Liver (tissue), 9 donors: Measurements from ENCODE around the gene CEP20. TPM values are rescaled to one million over a fixed set of nuclear protein-coding genes. Genes with fewer than 3 reads are reported as not detected.

Experiments used
- DNase-seq: peaks from one replicate; pipeline ENCODE4 v3.0.0-alpha.2; 2017; ENCODE audit warnings: low spot score
- H3K27ac ChIP-seq, 2 donors: one replicate each; pipeline ENCODE4 v1.7.0; 2013; ENCODE audit warnings: inconsistent platforms in 2 of 2, low read length in 2 of 2, control low read depth in 1 of 2, low read depth in 1 of 2, mild to moderate bottlenecking in 1 of 2
- H3K27me3 ChIP-seq, 4 donors: one replicate each; pipeline versions ENCODE4 v1.6.1 to v1.7.0; 2013; ENCODE audit warnings: low read length in 3 of 4, inconsistent platforms in 1 of 4, mild to moderate bottlenecking in 1 of 4, moderate library complexity in 1 of 4; ENCODE audit not compliant: control insufficient read depth in 4 of 4, insufficient read depth in 4 of 4
- H3K36me3 ChIP-seq, 4 donors: one replicate each; pipeline versions ENCODE4 v1.6.1 to v1.7.0; 2013; ENCODE audit warnings: low read length in 3 of 4, mild to moderate bottlenecking in 3 of 4, low read depth in 1 of 4, moderate library complexity in 1 of 4; ENCODE audit not compliant: control insufficient read depth in 4 of 4, insufficient read depth in 3 of 4
- H3K4me1 ChIP-seq, 4 donors: one replicate each; pipeline versions ENCODE4 v1.6.1 to v1.7.0; 2013; ENCODE audit warnings: low read length in 3 of 4, mild to moderate bottlenecking in 3 of 4, moderate library complexity in 1 of 4; ENCODE audit not compliant: control insufficient read depth in 4 of 4, insufficient read depth in 4 of 4
- H3K4me3 ChIP-seq, 3 donors: one replicate each; pipeline versions ENCODE4 v1.6.1 to v1.7.0; 2013; ENCODE audit warnings: low read length in 3 of 3, control low read depth in 1 of 3, low read depth in 1 of 3, mild to moderate bottlenecking in 1 of 3
- H3K9ac ChIP-seq, 2 donors: one replicate each; pipeline ENCODE4 v1.7.0; 2013; ENCODE audit warnings: low read length in 2 of 2, mild to moderate bottlenecking in 2 of 2, moderate library complexity in 2 of 2, control low read depth in 1 of 2, low read depth in 1 of 2
- H3K9me3 ChIP-seq, 4 donors: one replicate each; pipeline versions ENCODE4 v1.6.1 to v1.7.0; 2013; ENCODE audit warnings: low read length in 3 of 4; ENCODE audit not compliant: control insufficient read depth in 4 of 4
- EGR1 ChIP-seq, 2 donors: IDR thresholded peaks; 2 replicates each; pipeline ENCODE4 v1.6.1; 2016 to 2018; ENCODE audit warnings: antibody characterized with exemption in 2 of 2, low read depth in 2 of 2
- FOXA1 ChIP-seq: IDR thresholded peaks from 2 replicates; pipeline ENCODE4 v1.6.1; 2016; ENCODE audit warnings: antibody characterized with exemption
- FOXA2 ChIP-seq: IDR thresholded peaks from 2 replicates; pipeline ENCODE4 v1.6.1; 2016; ENCODE audit warnings: antibody characterized with exemption
- GABPA ChIP-seq, 2 donors: IDR thresholded peaks in 1 of 2; conservative IDR thresholded peaks in 1 of 2; 2 replicates each; pipeline ENCODE4 v1.6.1; 2016; ENCODE audit warnings: antibody characterized with exemption in 2 of 2, mild to moderate bottlenecking in 1 of 2, moderate library complexity in 1 of 2
- HNF4A ChIP-seq, 2 donors: conservative IDR thresholded peaks; 2 replicates each; pipeline ENCODE4 v1.6.1; 2016; ENCODE audit warnings: antibody characterized with exemption in 2 of 2, mild to moderate bottlenecking in 2 of 2
- HNF4G ChIP-seq: IDR thresholded peaks from 2 replicates; pipeline ENCODE4 v1.6.1; 2016; ENCODE audit warnings: antibody characterized with exemption
- JUND ChIP-seq, 2 donors: IDR thresholded peaks; 2 replicates each; pipeline ENCODE4 v1.6.1; 2016; ENCODE audit warnings: antibody characterized with exemption in 2 of 2
- NR2F2 ChIP-seq: IDR thresholded peaks from 2 replicates; pipeline ENCODE4 v1.6.1; 2016; ENCODE audit warnings: antibody characterized with exemption
- RAD21 ChIP-seq, 2 donors: IDR thresholded peaks; 2 replicates each; pipeline ENCODE4 v1.6.1; 2016; ENCODE audit warnings: antibody characterized with exemption in 2 of 2, mild to moderate bottlenecking in 2 of 2
- RXRA ChIP-seq, 2 donors: IDR thresholded peaks; 2 replicates each; pipeline ENCODE4 v1.6.1; 2017 to 2018; ENCODE audit warnings: antibody characterized with exemption in 2 of 2, mild to moderate bottlenecking in 1 of 2
- SP1 ChIP-seq: IDR thresholded peaks from 2 replicates; pipeline ENCODE4 v1.6.1; 2018; ENCODE audit warnings: antibody characterized with exemption, mild to moderate bottlenecking
- TAF1 ChIP-seq: conservative IDR thresholded peaks from 2 replicates; pipeline ENCODE4 v1.6.1; 2016; ENCODE audit warnings: antibody characterized with exemption, mild to moderate bottlenecking
- YY1 ChIP-seq: IDR thresholded peaks from 2 replicates; pipeline ENCODE4 v1.6.1; 2016; ENCODE audit warnings: antibody characterized with exemption, mild to moderate bottlenecking
- WGBS: extraction: QIAGEN DNeasy Blood & Tissue Kit; methylation state at CpG from one replicate; pipeline ENCODE4 v1.1.7; 2013; 5-methylcytosine and 5-hydroxymethylcytosine counted together
- polyA plus RNA-seq, 2 donors: library from polyadenylated mRNA; stranded (reverse) in 1 of 2; unstranded in 1 of 2; fragments of 200-250 nt in 1 of 2; fragments of >200 nt in 1 of 2; fragmentation: Nextera tagmentation in 1 of 2; extraction: Ambion mirVana in 1 of 2; gene quantifications; one replicate each; pipeline versions ENCODE4 v1.2.1 to v1.2.3, GENCODE V29; 2013 to 2015
- total RNA-seq, 2 donors: library from RNA; depleted of rRNA; stranded (reverse); fragments of >200 nt; gene quantifications; one replicate each; pipeline ENCODE4 v1.2.3, GENCODE V29; 2014
- TF ChIP-seq, protein P1 (sequence below): fragments of 150-350 bp; IDR thresholded peaks from 2 replicates; pipeline ENCODE4 v1.5.1; 2017; ENCODE audit warnings: improper control_type of control experiment, low read depth, low read length; ENCODE audit not compliant: missing input control
- TF ChIP-seq, protein P2 (sequence below): IDR thresholded peaks from 2 replicates; pipeline ENCODE4 v1.6.1; 2016; ENCODE audit warnings: antibody characterized with exemption, mild to moderate bottlenecking
- TF ChIP-seq, protein P3 (sequence below): IDR thresholded peaks from 2 replicates; pipeline ENCODE4 v1.6.1; 2016; ENCODE audit warnings: antibody characterized with exemption
- TF ChIP-seq, protein P4 (sequence below): IDR thresholded peaks from 2 replicates; pipeline ENCODE4 v1.6.1; 2016; ENCODE audit warnings: antibody characterized with exemption
- TF ChIP-seq, protein P5 (sequence below): IDR thresholded peaks from 2 replicates; pipeline ENCODE4 v1.6.1; 2016; ENCODE audit warnings: antibody characterized with exemption
- donor health status: healthy.
- donor health status: healthy.
- donor health status: healthy.
- donor health status: healthy.
- donor health status: healthy.

The CEP20 gene
- total and polyA plus RNA-seq, 4 donors, result 10.7 to 19.2 (median 13.3) TPM

DNA sequence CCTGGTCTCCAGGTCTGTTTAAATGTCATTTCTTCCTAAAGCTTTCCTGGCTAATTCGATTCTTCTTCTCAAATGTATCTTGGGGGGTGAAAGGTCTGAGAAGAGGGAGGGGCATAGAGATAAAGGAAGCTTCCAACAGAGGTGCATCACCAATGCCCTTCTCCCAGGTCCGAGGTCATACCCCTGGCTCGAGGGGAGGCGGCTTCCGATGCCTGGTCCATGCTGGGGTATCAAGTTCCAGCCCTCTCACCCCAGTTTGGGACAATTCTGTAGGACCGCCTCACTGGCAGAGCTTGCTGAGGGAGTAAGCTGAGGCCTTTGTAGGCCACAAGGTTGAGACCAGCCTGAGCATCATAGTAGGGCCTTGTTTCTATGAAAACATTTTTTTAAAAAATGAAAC is 10.3 kb upstream of the CEP20 start:
- no peaks in the 10 kb centered on the region for H3K27me3 ChIP-seq
- no peak for DNase-seq
- no peak overlapping the region for H3K4me3 ChIP-seq
- 85% methylated on average over 6 of the region's 6 CpGs for WGBS
- H3K27ac ChIP-seq, result no peak overlapping the region
- TF ChIP-seq SP1 (no peak), YY1 (no peak), RAD21 (IDR thresholded peaks at IDR 0.05) (no peak)
- TF ChIP-seq, protein P1, sequence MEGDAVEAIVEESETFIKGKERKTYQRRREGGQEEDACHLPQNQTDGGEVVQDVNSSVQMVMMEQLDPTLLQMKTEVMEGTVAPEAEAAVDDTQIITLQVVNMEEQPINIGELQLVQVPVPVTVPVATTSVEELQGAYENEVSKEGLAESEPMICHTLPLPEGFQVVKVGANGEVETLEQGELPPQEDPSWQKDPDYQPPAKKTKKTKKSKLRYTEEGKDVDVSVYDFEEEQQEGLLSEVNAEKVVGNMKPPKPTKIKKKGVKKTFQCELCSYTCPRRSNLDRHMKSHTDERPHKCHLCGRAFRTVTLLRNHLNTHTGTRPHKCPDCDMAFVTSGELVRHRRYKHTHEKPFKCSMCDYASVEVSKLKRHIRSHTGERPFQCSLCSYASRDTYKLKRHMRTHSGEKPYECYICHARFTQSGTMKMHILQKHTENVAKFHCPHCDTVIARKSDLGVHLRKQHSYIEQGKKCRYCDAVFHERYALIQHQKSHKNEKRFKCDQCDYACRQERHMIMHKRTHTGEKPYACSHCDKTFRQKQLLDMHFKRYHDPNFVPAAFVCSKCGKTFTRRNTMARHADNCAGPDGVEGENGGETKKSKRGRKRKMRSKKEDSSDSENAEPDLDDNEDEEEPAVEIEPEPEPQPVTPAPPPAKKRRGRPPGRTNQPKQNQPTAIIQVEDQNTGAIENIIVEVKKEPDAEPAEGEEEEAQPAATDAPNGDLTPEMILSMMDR, result no peak
- TF ChIP-seq, protein P2, sequence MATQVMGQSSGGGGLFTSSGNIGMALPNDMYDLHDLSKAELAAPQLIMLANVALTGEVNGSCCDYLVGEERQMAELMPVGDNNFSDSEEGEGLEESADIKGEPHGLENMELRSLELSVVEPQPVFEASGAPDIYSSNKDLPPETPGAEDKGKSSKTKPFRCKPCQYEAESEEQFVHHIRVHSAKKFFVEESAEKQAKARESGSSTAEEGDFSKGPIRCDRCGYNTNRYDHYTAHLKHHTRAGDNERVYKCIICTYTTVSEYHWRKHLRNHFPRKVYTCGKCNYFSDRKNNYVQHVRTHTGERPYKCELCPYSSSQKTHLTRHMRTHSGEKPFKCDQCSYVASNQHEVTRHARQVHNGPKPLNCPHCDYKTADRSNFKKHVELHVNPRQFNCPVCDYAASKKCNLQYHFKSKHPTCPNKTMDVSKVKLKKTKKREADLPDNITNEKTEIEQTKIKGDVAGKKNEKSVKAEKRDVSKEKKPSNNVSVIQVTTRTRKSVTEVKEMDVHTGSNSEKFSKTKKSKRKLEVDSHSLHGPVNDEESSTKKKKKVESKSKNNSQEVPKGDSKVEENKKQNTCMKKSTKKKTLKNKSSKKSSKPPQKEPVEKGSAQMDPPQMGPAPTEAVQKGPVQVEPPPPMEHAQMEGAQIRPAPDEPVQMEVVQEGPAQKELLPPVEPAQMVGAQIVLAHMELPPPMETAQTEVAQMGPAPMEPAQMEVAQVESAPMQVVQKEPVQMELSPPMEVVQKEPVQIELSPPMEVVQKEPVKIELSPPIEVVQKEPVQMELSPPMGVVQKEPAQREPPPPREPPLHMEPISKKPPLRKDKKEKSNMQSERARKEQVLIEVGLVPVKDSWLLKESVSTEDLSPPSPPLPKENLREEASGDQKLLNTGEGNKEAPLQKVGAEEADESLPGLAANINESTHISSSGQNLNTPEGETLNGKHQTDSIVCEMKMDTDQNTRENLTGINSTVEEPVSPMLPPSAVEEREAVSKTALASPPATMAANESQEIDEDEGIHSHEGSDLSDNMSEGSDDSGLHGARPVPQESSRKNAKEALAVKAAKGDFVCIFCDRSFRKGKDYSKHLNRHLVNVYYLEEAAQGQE, result no peak
- no peaks in the 10 kb centered on the region for H3K9me3 ChIP-seq
- H3K9ac ChIP-seq, result no peak overlapping the region
- no peaks in the 10 kb centered on the region for H3K36me3 ChIP-seq
- H3K4me1 ChIP-seq, result no peaks in the 10 kb centered on the region

DNA sequence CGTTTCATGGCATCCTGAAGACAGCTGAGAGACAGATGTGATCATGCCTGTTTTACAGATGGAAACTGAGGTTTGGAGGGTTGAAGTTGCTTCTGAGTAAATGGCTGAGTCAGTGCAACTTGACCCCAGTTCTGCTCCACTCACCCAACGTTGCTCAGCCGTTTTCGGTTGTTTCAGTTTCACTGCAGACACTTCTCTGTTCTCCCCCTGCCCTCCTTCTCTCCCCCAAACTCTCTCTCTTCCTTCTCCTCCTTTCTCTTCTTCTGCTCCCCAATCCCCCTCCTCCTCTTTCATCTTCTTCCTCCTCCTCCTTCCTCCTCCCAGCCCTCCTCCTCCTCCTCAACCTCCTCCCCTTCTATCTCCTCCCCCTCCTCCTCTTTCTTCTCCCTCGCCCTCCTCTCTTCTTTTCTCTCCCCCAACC is 9.4 kb upstream of the CEP20 start:
- H3K36me3 ChIP-seq, result no peaks in the 10 kb centered on the region
- 57% methylated on average over 5 of the region's 5 CpGs for WGBS
- H3K9ac ChIP-seq, result no peak overlapping the region
- H3K9me3 ChIP-seq, result no peaks in the 10 kb centered on the region
- TF ChIP-seq, protein P2, result no peak
- no peak for TF ChIP-seq GABPA (IDR thresholded peaks at IDR 0.05 in 1 of 2, conservative IDR thresholded peaks at IDR 0.05 in 1 of 2)
- no peak for TF ChIP-seq HNF4G
- no peak for TF ChIP-seq NR2F2
- no peak for TF ChIP-seq SP1
- TF ChIP-seq TAF1, result no peak
- TF ChIP-seq, protein P3, sequence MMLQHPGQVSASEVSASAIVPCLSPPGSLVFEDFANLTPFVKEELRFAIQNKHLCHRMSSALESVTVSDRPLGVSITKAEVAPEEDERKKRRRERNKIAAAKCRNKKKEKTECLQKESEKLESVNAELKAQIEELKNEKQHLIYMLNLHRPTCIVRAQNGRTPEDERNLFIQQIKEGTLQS, result no peak
- TF ChIP-seq RXRA (IDR thresholded peaks at IDR 0.05), result no peak
- no peak for TF ChIP-seq RAD21 (IDR thresholded peaks at IDR 0.05)
- no peak for TF ChIP-seq FOXA1
- no peak for TF ChIP-seq HNF4A (conservative IDR thresholded peaks at IDR 0.05)
- TF ChIP-seq, protein P4, sequence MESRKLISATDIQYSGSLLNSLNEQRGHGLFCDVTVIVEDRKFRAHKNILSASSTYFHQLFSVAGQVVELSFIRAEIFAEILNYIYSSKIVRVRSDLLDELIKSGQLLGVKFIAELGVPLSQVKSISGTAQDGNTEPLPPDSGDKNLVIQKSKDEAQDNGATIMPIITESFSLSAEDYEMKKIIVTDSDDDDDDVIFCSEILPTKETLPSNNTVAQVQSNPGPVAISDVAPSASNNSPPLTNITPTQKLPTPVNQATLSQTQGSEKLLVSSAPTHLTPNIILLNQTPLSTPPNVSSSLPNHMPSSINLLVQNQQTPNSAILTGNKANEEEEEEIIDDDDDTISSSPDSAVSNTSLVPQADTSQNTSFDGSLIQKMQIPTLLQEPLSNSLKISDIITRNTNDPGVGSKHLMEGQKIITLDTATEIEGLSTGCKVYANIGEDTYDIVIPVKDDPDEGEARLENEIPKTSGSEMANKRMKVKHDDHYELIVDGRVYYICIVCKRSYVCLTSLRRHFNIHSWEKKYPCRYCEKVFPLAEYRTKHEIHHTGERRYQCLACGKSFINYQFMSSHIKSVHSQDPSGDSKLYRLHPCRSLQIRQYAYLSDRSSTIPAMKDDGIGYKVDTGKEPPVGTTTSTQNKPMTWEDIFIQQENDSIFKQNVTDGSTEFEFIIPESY, result no peak
- no peak for TF ChIP-seq YY1
- no peak for TF ChIP-seq EGR1 (IDR thresholded peaks at IDR 0.05; ENCODE audit: low read depth in 2 of 2)
- TF ChIP-seq, protein P1, result no peak
- TF ChIP-seq FOXA2, result no peak
- no peak for TF ChIP-seq JUND (IDR thresholded peaks at IDR 0.05)
- TF ChIP-seq, protein P5, sequence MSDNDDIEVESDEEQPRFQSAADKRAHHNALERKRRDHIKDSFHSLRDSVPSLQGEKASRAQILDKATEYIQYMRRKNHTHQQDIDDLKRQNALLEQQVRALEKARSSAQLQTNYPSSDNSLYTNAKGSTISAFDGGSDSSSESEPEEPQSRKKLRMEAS, result no peak
- H3K27ac ChIP-seq, result no peak overlapping the region
- no peak for DNase-seq
- no peak overlapping the region for H3K4me3 ChIP-seq
- H3K4me1 ChIP-seq, result no peaks in the 10 kb centered on the region
- no peaks in the 10 kb centered on the region for H3K27me3 ChIP-seq
